NCI-H82 treated with DMSO at 0.1 percent for 48 hours (cell line): ENCODE results near the gene IL32.

Experiments
- DNase-seq: peaks from one replicate; lab custom pipeline; 2025; ENCODE audit not compliant: unreplicated experiment; lab: John Stamatoyannopoulos, UW

The IL32 gene

DNA sequence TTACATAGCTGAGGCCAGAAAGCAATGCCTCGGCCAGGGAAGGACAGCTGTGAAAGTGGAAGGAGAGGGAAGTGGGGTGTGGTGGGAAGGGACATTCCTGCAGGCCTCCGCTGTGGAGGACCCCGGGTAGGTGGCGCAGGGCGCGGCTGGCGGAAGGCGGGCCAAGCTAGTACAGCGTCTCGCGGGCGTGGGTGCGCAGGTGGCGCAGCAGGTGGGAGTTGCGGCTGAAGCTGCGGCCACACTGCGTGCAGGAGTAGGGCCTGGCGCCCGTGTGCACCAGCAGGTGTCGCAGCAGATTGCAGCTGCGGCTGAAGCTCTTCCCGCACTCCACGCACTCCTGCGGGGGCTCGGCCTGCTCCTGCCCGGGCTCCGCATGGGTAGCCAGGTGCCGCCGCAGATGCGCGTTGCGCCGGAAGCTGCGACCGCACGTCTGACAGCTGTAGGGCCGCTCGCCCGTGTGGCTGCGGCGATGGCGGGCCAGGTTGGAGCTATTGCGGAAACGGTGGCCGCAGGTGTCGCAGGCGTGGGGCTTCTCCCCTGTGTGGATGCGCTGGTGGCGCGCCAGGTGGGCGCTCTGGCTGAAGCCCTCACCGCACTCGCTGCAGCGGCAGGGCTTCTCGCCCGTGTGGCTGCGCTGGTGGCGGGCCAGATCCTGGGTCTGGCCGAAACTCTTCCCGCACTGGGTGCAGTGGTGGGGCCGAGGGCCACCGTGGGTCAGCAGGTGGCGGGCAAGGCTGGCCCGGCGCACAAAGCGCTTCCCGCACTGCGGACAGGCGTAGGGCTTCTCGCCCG lies 23.7 kb downstream of the IL32 start:
- no peak for DNase-seq

DNA sequence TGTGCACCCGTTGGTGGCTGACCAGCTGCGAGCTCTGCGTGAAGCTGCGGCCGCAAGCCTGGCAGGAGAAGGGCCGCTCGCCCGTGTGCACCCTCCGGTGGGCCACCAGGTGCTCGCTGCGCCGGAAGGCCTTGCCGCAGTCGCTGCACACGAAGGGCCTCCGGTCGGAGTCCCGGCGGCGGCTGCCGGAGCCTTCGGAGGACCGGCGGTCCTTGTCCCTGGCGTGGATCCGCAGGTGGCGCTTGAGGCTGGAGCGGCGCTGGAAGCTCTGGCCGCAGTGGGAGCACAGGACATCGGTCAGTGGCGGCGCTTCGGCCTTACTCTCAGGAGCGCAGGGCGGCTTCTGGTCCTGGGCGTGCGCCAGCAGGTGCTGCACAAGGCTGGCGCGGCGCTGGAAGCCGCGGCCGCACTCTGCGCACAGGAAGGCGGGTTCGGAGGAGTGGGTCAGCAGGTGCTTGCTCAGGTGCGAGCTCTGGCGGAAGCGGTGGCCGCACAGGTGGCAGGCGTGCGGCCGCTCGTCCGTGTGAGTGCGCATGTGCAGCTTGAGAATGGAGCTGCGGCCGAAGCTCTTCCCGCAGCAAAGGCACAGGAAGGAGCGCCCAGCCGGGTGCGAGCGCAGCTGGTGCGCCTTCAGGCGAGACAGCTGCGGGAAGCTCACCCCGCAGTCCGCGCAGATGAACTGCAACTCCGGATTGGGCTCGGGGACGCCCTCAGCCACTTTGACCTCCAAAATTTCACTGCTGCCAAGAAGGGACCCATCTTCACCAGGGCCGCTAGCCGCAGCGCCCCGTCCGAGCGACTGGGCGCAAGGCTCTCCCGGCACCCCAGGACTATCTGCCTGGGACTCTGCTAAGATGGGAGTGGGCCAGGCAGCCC lies 24.5 kb downstream of the IL32 start:
- no peak for DNase-seq

DNA sequence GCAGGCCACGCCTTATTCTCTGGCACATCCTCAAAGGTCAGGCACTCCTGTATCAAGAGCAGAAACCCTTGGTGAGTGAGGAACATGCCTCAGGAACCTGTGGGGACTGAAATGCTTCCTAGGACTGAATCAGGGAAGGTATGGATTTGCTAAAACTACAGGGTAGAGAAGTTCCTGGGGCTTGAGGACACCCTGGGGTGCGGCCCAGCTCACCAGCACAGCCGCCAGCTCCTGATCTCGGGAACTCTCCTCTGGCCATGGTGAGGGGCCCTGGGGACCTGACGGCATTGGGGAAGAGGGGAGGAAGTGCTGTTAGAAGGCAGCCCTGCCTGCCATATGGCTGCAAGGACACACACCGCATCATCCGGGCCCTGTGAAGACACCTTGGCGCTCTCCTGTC lies 26.1 kb downstream of the IL32 start:
- no peak for DNase-seq

DNA sequence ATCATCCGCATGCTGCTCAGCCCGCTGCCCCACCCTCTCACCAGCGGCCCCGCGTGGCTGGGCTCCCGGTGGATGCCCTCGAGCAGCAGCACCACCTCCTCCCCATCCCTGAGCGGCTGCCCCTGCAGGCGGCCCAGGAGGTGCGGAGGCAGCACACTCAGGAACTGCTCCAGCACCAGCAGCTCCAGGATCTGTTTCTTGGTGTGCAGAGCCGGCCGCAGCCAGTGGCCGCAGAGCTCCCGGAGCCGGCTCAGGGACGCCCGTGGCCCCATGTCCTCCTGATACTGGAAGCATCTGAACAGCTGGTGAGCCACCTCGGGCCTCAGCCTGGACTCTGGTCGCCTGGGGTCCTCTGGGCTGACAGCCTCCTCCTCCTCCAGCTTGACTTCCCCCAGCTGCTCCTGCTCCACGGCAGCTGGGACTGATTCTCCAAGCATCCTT lies 27.1 kb downstream of the IL32 start:
- no peak for DNase-seq

DNA sequence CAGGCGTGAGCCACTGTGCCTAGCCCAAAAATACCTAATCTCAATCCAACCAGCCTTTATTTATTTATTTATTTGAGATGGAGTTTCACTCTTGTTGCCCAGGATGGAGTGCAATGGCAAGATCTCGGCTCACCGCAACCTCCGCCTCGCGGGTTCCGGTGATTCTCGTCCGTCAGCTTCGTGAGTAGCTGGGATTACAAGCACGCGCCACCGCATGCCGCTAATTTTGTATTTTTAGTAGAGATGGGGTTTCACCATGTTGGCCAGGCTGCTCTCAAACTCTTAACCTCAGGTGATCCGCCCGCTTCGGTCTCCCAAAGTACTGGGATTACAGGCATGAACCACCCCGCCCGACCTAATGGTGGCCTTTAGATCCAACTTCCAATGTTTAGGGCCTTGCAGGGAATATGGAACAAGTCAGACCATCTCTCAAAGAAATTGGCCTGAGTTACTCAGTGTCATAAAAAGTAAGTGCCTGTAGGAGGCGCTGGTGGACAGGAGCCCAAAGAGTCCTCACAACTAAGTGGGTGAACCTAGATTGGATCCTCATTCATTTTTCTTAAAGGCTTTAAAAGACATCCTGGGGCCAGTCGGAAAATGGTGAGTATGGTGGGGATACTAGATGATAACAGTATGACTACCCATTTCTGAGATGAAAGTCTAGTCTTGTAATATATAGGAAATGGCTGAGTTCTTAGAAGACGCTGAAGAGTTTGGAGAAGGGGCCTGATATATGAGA lies 29.0 kb downstream of the IL32 start:
- no peak for DNase-seq

DNA sequence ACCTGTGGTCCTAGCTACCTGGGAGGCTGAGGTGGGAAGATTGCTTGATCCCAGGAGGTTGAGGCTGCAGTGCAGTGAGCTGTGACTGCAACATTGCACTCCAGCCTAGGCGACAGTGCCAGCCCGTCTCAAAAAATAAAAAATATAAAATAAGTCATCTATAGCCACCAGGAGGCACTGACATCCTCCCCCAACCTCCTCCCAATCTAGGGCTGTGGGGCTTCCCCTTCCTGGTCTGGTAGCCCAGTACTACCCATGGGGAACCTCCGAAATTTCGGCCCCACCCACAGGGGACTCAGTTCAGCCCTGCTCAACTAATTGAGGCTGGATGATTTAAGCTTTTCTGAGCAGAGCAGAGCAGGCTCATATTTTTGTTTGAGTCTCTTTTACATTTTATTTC lies 30.4 kb downstream of the IL32 start:
- DNase-seq: no peak

DNA sequence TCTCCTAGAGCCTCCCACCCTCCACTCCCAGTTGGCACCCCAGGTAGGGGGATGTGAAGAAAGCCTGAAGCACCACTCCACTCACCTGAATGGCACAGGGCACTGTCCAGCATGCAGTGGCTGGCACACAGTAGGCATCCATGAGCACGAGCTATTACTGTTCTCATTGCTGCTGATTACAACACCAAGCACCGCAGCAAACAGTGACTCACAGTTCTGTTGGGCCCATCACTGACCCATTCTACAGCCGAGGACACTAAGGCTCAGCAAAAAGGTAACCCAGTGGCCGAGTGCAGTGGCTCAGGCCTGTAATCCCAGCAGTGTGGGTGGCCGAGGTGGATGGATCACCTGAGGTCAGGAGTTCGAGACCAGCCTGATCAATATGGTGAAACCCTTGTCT lies 30.9 kb downstream of the IL32 start:
- DNase-seq: no peak

DNA sequence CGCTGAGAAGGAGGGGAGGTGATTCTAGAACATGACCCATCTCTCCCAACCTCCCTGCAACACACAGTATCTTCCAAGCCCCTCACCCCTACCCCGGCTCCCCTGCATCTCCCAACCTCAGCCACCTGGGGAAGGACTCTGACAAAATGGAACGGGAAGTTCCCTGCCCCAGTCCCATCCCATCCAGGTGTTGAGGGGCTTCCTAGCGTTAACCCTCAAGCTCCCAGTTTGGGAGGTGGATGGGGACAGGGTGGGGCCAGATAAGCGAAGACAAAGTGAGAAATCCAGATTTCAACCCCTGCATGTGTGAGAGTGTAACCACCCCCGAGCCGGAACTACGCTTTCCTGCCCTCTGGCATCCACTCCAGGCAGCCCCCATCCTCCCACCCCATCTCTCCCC lies 31.8 kb downstream of the IL32 start:
- no peak for DNase-seq

DNA sequence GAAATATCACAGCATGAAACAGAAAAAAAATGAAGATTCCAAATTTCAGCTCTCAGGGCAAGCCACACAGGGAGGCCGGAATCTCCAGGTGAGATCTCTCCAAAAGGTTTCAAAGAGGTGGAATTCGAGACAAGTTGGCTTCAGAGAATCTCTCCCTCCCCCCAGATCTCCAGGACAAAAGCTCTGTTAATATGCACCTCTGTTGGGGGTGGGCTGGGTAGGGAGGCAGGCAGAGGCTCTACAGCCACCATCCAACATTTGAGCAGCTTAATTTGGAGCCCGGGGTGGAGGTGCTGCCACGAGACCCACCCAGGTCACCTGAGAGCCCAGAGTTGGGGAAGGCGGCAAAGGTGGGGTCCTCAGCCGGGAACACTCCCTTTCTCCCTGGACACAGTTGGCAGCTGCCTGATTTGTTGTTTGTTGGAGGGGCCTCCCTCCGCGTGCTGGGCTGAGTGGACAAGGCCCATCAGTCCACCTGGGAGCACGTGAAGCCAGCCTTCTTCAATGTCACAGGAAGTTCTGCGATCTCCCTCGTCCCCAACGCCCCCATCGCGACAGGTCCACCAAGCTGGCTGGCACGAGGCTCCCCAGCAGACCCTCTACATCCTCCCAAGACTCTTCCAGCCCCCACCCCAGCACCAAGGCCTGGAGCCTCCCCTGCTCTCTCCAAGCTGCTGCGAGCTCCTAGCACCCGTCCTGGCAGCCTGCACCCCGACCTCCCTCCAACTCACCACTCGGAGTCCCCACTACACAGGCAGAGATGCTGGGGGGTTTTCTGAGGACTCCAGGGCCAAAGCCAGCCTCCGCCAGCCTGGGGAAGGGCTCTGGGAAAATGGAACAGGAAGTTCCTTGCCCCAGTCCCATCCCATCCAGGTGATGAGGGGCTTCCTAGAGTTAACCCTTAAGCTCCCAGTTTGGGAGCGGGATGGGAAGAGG lies 33.3 kb downstream of the IL32 start, which contains the start of gene ZSCAN10:
Gene ZSCAN10 (minus strand): TSS at position 836 of the 936 bp plus-strand sequence. CDS start 6,357 bp downstream, outside the sequence.
- DNase-seq: no peak

DNA sequence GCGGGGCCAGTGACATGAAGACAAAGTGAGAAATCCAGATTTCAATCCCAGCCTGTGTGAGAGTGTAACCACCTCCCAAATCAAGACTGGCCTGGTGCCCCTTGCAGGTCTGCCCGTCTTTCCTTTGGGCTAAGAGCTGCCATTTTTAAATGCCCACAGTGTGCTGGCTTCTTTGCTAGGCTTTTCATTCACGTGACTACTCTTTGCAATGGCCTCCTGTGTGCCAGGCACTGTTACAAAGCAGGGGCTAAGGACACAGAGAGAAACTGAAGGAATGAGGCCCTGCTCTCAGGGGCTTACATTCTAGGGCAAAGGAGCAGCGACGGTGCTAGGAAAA lies 33.9 kb downstream of the IL32 start:
- no peak for DNase-seq

DNA sequence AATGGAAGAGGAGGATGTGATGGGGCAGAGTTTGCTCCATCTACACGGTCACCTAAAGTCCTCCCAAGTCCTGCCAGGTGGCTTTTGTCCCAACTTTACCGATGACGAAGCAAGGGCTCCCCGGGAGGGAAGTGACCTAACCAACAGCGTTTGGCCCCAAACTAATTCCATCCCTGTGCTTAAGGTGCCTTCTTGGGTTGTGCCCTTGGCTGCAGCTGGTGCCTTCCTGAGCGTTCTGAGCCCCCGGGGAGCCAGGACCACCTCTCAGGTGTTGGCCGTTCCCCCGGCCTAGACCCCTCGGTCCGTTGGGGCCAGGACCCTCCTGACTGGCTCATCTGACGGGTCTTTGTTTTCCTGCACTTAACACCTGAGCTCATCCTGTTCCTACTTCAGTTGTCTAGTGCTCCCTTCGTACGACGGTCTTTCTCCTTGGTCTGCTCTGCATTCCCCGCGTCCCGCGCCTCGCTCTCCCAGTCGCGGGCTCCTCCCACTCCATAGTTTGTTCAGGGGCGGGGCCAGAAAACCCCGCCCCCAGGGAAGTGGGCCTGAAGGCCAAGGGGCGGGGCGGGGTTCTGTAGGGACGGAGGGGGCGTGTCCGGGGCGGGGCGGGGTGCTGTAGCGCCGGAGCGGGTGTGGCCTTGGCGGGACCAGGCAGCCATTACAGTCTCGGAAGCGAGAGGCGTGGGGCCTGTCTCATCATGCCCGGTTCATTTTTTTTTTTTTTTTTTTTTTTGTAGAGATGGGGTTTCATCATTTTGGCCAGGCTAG lies 34.5 kb downstream of the IL32 start:
- DNase-seq: peak; percentile 84

DNA sequence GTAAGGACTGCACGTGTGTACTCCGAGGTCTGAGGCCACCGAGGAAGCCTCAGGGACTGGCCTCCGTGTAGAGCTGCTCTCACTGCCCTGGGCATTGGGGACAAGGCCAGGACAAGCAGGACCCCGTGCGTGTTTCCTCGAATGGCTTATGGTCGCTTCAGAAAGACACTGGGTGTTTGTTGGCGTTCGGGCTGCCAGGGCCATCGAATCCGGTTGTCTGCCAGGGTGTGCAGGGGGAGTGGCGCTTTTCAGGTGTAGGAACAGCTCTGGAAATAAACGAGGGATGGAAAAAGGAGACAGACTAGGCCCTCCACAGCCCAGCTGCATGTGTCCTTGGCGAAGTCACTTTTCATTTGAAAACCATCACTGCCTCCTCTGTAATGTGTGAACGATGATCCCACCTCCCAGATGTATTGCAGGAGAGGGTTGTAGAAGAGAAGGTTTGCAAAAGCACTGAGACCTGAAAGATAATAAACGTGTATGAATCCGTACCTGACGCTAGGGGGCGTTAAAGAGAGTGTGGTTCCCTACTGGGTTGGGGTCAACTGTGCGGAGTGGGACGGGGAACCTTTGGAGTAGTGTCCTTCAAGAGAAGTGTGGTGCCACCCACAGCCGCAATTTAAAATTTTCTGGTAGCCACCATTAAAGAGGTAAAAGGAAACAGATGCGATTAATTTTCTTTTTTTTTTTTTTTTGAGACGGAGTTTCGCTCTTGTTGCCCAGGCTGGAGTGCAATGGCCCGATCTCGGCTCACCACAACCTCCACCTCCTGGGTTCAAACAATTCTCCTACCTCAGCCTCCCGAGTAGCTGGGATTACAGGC lies 35.8 kb downstream of the IL32 start:
- DNase-seq: peak; percentile 60

DNA sequence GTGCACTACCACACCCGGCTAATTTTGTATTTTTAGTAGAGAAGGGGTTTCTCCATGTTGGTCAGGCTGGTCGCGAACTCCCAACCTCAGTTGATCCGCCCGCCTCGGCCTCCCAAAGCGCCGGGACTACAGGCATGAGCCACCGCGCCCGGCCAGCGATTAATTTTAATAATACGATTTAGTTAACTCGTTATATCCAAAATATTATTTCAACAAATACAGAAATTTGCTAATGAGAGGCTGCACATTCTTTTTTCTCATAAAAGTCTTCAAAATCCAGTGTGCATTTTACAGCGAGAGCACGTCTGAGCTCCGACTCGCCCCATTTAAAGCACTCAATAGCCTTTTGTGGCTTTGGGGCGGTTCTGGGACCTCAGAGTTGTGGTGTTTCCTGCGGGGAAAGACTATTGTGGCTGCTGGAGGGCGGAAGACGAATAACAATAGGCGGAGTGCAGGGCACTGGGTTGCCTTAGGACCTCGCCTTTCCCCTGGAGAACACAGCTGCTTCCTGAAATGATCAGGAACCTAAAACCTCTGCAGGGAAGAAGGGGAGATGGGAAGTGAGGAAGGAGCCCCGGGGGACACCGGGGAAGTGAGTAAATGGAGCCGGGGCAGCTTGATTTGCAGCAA lies 36.5 kb downstream of the IL32 start:
- no peak for DNase-seq

DNA sequence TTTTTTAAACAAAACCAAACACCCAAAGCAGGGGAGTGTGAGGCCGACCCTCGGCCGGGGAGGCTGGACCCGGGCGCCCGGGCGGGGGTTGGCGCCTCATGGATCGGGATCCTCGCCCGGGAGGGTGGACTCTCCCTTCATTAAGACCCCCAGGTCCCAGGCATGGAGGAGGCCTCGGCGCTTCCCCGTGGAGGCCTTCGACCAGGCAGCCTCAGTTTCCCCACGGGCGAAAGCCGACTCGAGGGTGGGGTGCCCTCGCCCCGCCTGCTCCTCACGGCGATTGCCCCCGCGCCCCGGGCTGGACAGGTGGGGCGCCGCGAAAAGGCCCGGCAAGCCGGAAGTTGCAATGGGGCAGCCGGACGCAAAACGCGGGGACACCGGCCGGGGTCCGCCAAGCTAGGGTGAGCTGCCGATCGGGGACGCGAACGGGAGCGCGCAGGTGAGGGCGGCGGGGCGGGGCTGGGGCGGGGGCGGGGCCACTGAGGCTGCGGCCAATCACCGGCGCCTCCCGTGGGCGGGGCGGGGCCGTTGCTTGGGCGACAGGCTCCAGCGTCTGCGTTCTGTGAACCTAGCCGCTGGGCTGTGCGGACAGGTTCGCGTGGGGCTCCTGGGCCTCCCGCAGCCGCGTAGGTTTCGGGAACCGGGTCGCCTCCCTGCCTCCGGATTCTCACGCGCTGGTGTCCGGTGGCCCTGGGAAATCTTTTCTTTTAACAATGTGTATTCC lies 40.9 kb downstream of the IL32 start:
- peak; percentile 75 for DNase-seq

DNA sequence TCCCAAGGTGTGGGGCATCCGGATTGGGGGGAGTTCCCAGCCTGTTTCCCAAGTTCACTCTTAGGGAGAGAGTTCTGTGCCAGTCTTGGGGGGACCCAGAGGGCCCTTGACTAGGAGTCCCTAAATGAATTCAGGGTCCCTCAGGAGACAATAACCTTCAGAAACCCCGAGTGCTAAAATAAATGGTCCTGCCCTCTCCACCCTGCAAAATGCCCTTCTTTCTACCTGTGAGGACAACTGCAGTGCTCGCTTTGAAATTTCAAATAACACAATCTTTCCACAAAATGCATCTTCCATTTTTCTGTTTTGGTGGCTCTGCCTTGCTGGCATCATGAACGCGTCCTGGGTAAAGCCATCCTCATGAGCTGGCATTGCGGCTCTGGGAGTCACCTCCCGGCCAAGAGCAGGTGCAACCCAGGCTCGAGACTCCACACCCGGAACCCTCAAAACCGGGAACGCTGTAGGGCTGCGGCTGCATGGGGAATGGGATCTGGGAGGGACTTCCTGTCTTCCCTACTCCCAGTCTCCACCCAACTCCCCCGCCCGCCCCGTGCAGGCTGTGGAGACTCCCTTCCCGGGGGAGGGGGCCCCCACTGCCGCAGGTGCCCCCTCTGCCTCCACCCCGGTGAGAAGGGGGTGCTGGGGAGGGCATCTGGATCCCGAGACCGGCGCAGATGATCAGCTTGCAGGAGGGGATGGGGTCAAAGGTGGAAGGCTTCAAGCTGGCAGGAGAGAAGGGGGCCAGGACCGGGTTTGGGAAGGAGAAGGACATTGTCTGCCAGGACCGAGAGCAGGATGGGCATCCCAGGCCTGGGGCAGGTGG lies 46.8 kb downstream of the IL32 start, which contains the start of gene ZNF205:
Gene ZNF205 (plus strand): TSS at position 529 of the 823 bp plus-strand sequence. CDS start 845 bp downstream, outside the sequence.
- no peak for DNase-seq

DNA sequence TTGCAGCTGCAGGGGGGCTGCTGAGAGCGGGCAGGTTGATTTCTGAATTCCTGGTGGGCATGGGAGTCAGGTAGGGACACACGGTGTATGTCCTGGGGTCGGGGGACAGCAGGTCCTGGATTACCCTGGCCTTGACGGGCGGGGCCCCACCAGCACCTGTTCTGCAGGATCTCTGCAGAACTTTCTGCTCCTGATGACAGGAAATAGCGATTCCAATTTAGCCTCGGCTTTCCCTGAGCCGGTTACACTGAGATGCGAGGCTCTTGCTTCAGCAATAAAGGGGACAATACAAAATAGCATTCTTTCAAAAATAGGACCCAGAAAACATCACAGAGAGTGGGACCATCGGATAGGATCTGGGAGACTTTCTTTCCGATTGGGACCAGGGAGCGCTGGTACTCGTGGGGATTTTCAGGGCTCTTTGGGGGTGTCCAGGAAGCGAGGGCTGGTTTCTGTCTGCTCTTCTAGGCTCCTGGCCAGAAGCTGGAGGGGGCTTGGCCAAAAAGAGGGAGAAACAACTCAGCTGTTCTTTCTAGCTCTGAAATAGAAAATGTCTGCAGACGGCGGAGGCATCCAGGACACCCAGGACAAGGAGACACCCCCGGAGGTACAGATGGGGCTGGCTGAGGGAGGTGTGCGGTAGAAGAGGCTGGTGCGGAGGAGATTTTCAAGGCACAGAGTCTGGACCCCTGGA lies 47.6 kb downstream of the IL32 start:
- DNase-seq: no peak
